ENCODE results near the gene CORO1C.
"Not testable (repeated sequence)": the region's sequence is repeated elsewhere in the genome, so short reads cannot be mapped to it uniquely, and the experiment has no call there.

The CORO1C gene

GRCh38 chr12:108772247-108772646 lies 40.9 kb upstream of the CORO1C start:
- DNase-seq (ENCODE audit: low read depth), result no peak
- no peak for TF ChIP-seq CTCF (conservative IDR thresholded peaks at IDR 0.05; ENCODE audit: low read length)
- H3K4me3 ChIP-seq (ENCODE audit: low read length), result no peak overlapping the region

GRCh38 chr12:108771835-108772234 lies 40.5 kb upstream of the CORO1C start:
- H3K4me3 ChIP-seq (ENCODE audit: low read length); DNase-seq (ENCODE audit: low read depth): not testable (repeated sequence)

GRCh38 chr12:108770963-108771362 lies 39.6 kb upstream of the CORO1C start:
- no peak for DNase-seq (ENCODE audit: low read depth)
- TF ChIP-seq CTCF (conservative IDR thresholded peaks at IDR 0.05; ENCODE audit: low read length), result no peak

GRCh38 chr12:108770269-108770829 lies 39.0 kb upstream of the CORO1C start:
- TF ChIP-seq CTCF (conservative IDR thresholded peaks at IDR 0.05; ENCODE audit: low read length), result no peak
- no peak overlapping the region for H3K4me3 ChIP-seq (ENCODE audit: low read length)
- DNase-seq (ENCODE audit: low read depth), result no peak

More at GRCh38 chr12:108770963-108771362, 39.6 kb upstream of the CORO1C start:
- H3K4me3 ChIP-seq (ENCODE audit: low read length), result no peak overlapping the region

- no peak overlapping the region for H3K4me3 ChIP-seq (ENCODE audit: low read length)
- no peak for TF ChIP-seq CTCF (conservative IDR thresholded peaks at IDR 0.05; ENCODE audit: low read length)
- DNase-seq (ENCODE audit: low read depth), result no peak
Measured at GRCh38 chr12:108768591-108769500, 37.5 kb upstream of the CORO1C start.

GRCh38 chr12:108766294-108766693 lies 35.0 kb upstream of the CORO1C start:
- no peak overlapping the region for H3K4me3 ChIP-seq (ENCODE audit: low read length)
- no peak for DNase-seq (ENCODE audit: low read depth)
- TF ChIP-seq CTCF (conservative IDR thresholded peaks at IDR 0.05; ENCODE audit: low read length), result no peak

GRCh38 chr12:108765289-108765764 lies 34.0 kb upstream of the CORO1C start:
- DNase-seq (ENCODE audit: low read depth), result no peak
- H3K4me3 ChIP-seq (ENCODE audit: low read length), result no peak overlapping the region
- no peak for TF ChIP-seq CTCF (conservative IDR thresholded peaks at IDR 0.05; ENCODE audit: low read length)
